ENCODE data around the gene KRT6C.

DNA sequence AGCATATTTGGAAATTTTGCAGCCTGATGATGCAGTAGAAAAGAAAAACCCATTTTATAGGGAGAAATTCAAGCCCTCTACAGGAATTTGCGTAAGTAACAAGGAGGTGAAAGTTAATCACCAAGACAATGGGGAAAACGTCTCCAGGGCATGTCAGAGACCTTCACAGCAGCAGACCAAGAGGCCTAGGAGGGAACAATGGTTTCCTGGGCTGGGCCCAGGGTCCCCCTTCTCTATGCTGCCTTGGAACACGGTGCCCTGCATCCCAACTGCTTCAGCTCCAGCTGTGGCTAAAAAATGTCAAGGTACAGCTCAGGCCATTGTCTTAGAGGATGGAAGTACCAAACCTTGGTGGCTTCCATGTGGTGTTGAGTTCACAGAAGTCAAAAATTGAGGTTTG, 6.5 kb upstream of the KRT6C start:
- no peak for TF ChIP-seq RARB (CRISPR knock-in tag; IDR thresholded peaks at IDR 0.05)
- TF ChIP-seq ZFP30 (CRISPR knock-in tag; IDR thresholded peaks at IDR 0.05), result no peak
- TF ChIP-seq ISL1 (CRISPR knock-in tag; IDR thresholded peaks at IDR 0.05), result no peak
- TF ChIP-seq GLIS3 (CRISPR knock-in tag; IDR thresholded peaks at IDR 0.05), result no peak
- TF ChIP-seq ARNTL (CRISPR knock-in tag; IDR thresholded peaks at IDR 0.05; ENCODE audit: borderline replicate concordance, low read depth), result no peak
- TF ChIP-seq ESRRG (CRISPR knock-in tag; IDR thresholded peaks at IDR 0.05), result no peak
- no peak for TF ChIP-seq BACH2 (CRISPR knock-in tag; IDR thresholded peaks at IDR 0.05; ENCODE audit: borderline replicate concordance)
- no peak for TF ChIP-seq SNAI2 (CRISPR knock-in tag; IDR thresholded peaks at IDR 0.05)
- TF ChIP-seq, protein P1, sequence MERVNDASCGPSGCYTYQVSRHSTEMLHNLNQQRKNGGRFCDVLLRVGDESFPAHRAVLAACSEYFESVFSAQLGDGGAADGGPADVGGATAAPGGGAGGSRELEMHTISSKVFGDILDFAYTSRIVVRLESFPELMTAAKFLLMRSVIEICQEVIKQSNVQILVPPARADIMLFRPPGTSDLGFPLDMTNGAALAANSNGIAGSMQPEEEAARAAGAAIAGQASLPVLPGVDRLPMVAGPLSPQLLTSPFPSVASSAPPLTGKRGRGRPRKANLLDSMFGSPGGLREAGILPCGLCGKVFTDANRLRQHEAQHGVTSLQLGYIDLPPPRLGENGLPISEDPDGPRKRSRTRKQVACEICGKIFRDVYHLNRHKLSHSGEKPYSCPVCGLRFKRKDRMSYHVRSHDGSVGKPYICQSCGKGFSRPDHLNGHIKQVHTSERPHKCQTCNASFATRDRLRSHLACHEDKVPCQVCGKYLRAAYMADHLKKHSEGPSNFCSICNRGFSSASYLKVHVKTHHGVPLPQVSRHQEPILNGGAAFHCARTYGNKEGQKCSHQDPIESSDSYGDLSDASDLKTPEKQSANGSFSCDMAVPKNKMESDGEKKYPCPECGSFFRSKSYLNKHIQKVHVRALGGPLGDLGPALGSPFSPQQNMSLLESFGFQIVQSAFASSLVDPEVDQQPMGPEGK (CRISPR knock-in tag; IDR thresholded peaks at IDR 0.05; ENCODE audit: borderline replicate concordance), result no peak
- TF ChIP-seq CSRNP3 (CRISPR knock-in tag; IDR thresholded peaks at IDR 0.05), result no peak
- TF ChIP-seq PPARA (CRISPR knock-in tag; IDR thresholded peaks at IDR 0.05; ENCODE audit: borderline replicate concordance), result no peak
- TF ChIP-seq TCF4 (CRISPR knock-in tag; IDR thresholded peaks at IDR 0.05; ENCODE audit: borderline replicate concordance), result no peak
- TF ChIP-seq, protein P2, sequence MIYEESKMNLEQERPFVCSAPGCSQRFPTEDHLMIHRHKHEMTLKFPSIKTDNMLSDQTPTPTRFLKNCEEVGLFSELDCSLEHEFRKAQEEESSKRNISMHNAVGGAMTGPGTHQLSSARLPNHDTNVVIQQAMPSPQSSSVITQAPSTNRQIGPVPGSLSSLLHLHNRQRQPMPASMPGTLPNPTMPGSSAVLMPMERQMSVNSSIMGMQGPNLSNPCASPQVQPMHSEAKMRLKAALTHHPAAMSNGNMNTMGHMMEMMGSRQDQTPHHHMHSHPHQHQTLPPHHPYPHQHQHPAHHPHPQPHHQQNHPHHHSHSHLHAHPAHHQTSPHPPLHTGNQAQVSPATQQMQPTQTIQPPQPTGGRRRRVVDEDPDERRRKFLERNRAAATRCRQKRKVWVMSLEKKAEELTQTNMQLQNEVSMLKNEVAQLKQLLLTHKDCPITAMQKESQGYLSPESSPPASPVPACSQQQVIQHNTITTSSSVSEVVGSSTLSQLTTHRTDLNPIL (CRISPR knock-in tag; IDR thresholded peaks at IDR 0.05; ENCODE audit: low read depth), result no peak
- no peak for TF ChIP-seq ZFP3 (CRISPR knock-in tag; IDR thresholded peaks at IDR 0.05)
